ENCODE data around the gene KDM7A.

DNA sequence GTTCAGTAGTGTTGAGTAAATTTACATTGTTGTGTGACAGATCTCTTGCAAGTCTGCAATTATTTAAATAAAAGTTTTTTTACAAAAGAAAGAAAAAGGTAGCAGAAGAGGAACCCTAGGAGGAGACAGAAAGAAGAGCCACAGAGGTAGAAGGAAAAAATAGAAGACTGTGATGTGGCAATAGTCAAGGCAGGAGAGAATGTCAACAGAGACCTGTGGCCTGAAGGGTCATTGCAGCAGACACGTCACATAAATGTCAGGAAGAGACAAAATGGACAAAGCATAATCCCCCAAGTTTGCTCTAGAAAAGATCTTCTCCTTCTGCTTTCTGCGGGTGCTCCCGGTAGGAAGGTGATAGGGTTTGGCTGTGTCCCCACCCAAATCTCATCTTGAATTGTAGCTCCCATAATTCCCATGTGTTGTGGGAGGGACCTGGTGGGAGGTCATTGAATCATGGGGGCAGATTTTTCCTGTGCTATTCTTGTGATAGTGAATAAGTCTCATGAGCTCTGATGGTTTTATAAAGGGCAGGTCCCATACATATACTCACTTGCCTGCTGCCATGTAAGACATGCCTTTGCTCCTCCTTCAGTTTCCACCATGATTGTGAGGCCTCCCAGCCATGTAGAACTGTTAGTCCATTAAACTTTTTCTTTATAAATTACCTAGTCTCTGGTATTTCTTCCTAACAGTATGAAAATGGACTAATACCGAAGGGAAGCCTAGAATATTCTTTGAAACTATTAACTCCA, 41.1 kb upstream of the KDM7A start:
- TF ChIP-seq, protein P1, sequence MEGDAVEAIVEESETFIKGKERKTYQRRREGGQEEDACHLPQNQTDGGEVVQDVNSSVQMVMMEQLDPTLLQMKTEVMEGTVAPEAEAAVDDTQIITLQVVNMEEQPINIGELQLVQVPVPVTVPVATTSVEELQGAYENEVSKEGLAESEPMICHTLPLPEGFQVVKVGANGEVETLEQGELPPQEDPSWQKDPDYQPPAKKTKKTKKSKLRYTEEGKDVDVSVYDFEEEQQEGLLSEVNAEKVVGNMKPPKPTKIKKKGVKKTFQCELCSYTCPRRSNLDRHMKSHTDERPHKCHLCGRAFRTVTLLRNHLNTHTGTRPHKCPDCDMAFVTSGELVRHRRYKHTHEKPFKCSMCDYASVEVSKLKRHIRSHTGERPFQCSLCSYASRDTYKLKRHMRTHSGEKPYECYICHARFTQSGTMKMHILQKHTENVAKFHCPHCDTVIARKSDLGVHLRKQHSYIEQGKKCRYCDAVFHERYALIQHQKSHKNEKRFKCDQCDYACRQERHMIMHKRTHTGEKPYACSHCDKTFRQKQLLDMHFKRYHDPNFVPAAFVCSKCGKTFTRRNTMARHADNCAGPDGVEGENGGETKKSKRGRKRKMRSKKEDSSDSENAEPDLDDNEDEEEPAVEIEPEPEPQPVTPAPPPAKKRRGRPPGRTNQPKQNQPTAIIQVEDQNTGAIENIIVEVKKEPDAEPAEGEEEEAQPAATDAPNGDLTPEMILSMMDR (IDR thresholded peaks at IDR 0.05), result no peak
- no peak for TF ChIP-seq ZFX (IDR thresholded peaks at IDR 0.05; ENCODE audit: borderline replicate concordance)

Measured in 22Rv1 (cell line).